ENCODE measurements around the gene CPVL. TPM values are rescaled to one million over a fixed set of nuclear protein-coding genes. Genes with fewer than 3 reads are reported as not detected.

The CPVL gene
- polyA plus RNA-seq, 2 of the 4 experiments (the other 2 are of a cell fraction), result 0.05 TPM; not detected in 1

DNA sequence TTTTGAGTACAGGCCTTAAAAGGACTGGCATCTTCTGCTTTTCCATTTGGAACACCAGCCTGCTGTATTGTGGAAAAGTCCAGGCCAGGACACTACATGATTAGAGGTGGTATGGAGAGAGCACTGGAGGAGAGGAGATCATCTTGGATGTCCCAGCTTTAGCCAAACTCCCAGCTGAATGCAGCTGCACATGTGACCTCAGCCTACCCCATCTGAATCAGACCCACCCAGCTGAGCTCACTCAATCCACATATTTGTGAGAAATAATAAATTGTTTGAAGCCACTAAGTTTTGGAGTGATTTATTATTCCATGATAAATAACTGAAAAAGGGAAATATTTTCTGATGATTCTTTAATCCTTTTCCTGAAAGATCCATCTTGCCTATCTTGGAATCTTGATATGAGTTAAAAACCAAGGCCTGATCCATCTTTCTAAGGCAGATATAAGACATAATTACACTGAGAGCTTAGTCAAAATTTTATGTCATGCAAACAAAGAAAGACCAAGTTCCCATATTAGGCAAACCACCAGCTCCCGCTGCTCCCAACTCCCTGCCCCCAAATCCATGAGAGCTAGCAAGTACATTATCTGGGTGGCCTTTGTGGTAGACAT, 133.1 kb downstream of the CPVL start:
- no peak overlapping the region for H3K27ac ChIP-seq
- ATAC-seq (no peak), FAIRE-seq (no peak), DNase-seq (ENCODE audit: low read depth in 1 of 2, low spot score in 1 of 2) (no peak)
- ChIA-PET CTCF (interaction anchor here (0.6 to 1.3 kb wide), 3 partner anchors 22 to 91 kb away, joined by 3 to 5 read pairs (median 4); no protein-coding TSS in a partner anchor), POLR2A (no interaction called here)
- no peak for TF ChIP-seq PHF8 (IDR thresholded peaks at IDR 0.05; ENCODE audit: borderline replicate concordance, low read depth)
- TF ChIP-seq REST (IDR thresholded peaks at IDR 0.05), result no peak
- no peak for TF ChIP-seq HMGXB4 (CRISPR knock-in tag; IDR thresholded peaks at IDR 0.05; ENCODE audit: borderline replicate concordance)
- TF ChIP-seq SMC3 (IDR thresholded peaks at IDR 0.05), result no peak
- TF ChIP-seq RNF2 (IDR thresholded peaks at IDR 0.05; ENCODE audit: borderline replicate concordance, low read depth), result no peak
- no peak for TF ChIP-seq SREBF2 (IDR thresholded peaks at IDR 0.05)
- H3K4me3 ChIP-seq, result no peak overlapping the region
- no peaks in the 10 kb centered on the region for H3K4me1 ChIP-seq
- 25% methylated on average over 1 of the region's 1 CpG for WGBS (ENCODE audit: missing lambda C conversion rate)
- no peak overlapping the region for H3K4me2 ChIP-seq
- H3K9me3 ChIP-seq, result no peaks in the 10 kb centered on the region

DNA sequence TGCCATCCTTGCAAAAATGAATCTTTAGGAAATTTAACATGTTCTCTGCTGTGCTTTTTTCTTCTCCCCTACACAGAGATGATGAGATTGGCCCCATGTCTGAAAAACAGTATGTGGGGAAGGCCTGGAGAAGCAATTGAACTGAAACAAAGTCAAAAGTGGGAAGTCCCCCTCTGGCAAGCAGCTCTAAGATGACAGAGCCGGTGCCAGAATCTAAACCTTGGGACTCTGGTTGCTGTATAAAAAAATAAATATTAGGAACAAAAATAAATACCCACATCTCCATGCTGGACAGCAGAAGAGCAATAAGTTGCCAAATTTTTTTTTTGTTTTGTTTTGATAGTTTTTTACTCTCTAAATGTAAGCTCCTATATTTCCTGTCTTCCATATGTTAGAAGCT, 136.4 kb downstream of the CPVL start:
- CTCF ChIA-PET, result no interaction called here
- WGBS (ENCODE audit: missing lambda C conversion rate), result 0% methylated on average over 1 of the region's 1 CpG

More for the DNA sequence above, 136.4 kb downstream of the CPVL start:
- TF ChIP-seq PHF8 (IDR thresholded peaks at IDR 0.05; ENCODE audit: borderline replicate concordance, low read depth) (no peak), REST (IDR thresholded peaks at IDR 0.05) (peak; percentile 41; the same call in 1 of the 2 replicates)
- Histone ChIP-seq H3K4me2 (no peak overlapping the region), H3K27ac (no peak overlapping the region), H3K9me3 (no peaks in the 10 kb centered on the region), H3K4me1 (no peaks in the 10 kb centered on the region), H3K4me3 (no peak overlapping the region)
- no peak for ATAC-seq
- DNase-seq (ENCODE audit: low read depth in 1 of 2, low spot score in 1 of 2), result no peak
- FAIRE-seq, result no peak
- POLR2A ChIA-PET, result no interaction called here

Data from A549 (cell line).